ENCODE results near the gene TCEAL1.
"Not testable (repeated sequence)": the region's sequence is repeated elsewhere in the genome, so short reads cannot be mapped to it uniquely, and the experiment has no call there.

The TCEAL1 gene, protein sequence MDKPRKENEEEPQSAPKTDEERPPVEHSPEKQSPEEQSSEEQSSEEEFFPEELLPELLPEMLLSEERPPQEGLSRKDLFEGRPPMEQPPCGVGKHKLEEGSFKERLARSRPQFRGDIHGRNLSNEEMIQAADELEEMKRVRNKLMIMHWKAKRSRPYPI

DNA sequence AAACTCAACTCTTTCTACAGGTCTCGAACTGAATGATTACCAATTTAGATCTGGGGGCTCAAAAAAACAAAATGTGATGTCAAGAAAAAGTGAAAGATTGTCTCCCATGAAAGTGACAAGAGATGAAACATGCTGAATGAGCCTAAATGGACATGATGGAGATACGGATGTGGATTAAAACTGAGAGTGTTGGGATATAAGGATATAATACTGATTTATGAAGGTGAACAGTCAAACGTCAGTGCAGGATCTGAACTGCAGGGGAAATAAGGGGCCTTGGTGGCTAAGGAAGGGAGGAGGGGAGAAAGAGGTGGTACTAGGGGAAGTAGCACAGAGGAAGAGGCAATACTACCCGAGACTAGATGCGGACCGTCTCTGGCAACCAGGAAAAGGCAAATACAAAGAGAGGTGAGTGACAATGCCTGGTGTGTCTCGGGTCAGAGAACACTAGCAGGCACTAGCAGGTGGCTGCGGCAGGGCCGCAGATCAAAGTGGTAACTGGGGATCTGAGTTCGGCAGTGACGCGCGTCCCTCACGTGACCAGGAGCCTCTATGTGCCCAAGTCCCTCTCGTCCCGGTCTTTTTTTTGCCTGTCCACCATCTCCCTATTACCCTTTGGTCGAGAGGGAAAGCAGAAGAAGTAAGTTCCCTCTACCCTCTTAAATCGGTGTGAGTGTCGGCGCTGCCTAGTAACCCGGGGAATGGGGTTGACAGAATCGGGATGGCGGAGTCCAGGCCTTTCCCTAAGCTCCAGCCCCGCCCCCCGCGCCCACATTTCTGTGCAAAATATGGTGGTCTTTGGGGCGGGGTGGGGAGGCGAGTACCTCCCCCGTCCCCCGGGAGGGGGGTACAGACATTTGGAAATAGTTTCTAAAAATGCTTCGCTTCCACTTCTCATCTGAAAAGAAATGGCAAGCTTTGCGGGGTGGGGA is at the start of gene TCEAL1:
TCEAL1 (plus strand) TSS at position 590 of the 932 bp plus-strand sequence. CDS start 942 bp downstream, outside the sequence.
- no peak for DNase-seq (ENCODE audit: low read depth)

GRCh38 chrX:103584596-103584995 is 44.2 kb upstream of the TCEAL1 start:
- DNase-seq (ENCODE audit: low read depth) = no peak

- no peak for DNase-seq (ENCODE audit: low read depth)
Observed at GRCh38 chrX:103585411-103586313, 43.1 kb upstream of the TCEAL1 start, which contains the start of gene TCEAL4. TSS of gene TCEAL4 (plus strand) at chrX:103585515. CDS start at chrX:103586676, 1,161 bp downstream.

DNA sequence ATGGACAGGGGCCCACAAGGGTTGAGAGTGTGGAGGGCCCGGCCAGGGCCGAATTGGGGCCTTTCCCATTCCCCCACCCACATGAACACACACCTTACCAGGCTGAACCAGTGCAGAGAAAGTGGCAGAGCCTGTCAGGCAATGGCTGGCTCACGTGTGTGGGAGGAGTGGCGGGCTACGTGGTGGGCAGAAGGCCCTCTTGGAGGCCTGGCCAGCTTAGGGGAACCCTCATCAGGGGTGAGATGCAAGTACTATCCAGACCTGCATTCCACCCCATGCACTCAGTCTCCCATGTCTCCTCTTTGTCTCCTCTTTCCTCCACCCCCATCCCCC is 42.5 kb upstream of the TCEAL1 start:
- DNase-seq (ENCODE audit: low read depth) = no peak

DNA sequence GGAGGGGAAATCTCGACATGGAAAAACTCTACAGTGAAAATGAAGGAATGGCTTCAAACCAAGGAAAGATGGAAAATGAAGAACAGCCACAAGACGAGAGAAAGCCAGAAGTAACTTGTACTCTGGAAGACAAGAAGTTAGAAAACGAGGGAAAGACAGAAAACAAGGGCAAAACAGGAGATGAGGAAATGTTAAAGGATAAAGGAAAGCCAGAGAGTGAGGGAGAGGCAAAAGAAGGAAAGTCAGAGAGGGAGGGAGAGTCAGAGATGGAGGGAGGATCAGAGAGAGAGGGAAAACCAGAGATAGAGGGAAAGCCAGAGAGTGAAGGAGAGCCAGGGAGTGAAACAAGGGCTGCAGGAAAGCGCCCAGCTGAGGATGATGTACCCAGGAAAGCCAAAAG is 42.1 kb upstream of the TCEAL1 start:
- no peak for DNase-seq (ENCODE audit: low read depth)

GRCh38 chrX:103592295-103592694 is 36.5 kb upstream of the TCEAL1 start:
- not testable (repeated sequence) for DNase-seq (ENCODE audit: low read depth)

DNA sequence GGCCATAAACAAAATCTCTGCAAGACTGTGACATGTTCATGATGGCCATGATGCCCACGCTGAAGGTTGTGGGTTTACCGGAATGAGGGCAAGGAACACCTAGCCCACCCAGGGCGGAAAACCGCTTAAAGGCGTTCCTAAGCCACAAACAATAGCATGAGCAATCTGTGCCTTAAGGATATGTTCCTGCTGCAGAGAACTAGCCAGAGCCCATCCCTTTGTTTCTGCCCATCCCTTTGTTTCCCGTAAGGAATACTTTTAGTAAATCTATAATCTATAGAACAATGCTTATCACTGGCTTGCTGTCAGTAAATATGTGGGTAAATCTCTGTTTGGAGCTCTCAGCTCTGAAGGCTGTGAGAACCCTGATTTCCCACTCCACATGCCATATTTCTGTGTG is 33.6 kb upstream of the TCEAL1 start:
- not testable (repeated sequence) for DNase-seq (ENCODE audit: low read depth)

- no peak for DNase-seq (ENCODE audit: low read depth)
Observed at GRCh38 chrX:103607364-103608305, 21.1 kb upstream of the TCEAL1 start, which contains the start of gene TCEAL3. TSS of gene TCEAL3 (plus strand) at chrX:103607963. CDS start at chrX:103609065, 1,102 bp downstream.

- no peak for DNase-seq (ENCODE audit: low read depth)
Observed at GRCh38 chrX:103608306-103608963, 20.3 kb upstream of the TCEAL1 start.

- DNase-seq (ENCODE audit: low read depth) = no peak
Observed at GRCh38 chrX:103610282-103610681, 18.5 kb upstream of the TCEAL1 start.

DNA sequence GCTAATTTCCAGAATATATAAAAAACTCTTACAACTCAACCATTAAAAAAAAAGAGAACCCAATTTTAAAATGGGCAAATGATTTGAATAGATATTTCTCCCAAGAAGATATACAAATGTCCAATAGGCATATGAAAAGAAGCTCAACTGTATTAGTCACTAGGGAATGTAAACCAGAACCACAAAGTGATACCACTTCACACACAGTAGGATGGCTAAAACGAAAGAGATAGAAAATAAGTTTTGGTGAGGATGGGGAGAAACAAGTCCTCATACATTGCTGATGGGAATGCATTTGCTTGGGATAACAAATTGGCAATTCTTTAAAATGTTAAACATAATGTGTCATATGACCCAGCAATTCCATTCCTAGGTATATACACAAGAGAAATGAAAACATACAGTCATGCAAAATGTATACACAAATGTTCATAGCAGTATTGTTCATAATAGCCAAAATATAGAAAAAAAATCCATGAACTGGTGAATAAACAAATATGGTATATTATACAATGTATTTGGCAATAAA is 15.3 kb upstream of the TCEAL1 start:
- no peak for DNase-seq (ENCODE audit: low read depth)

GRCh38 chrX:103614999-103615398 is 13.8 kb upstream of the TCEAL1 start:
- DNase-seq (ENCODE audit: low read depth) = no peak

DNA sequence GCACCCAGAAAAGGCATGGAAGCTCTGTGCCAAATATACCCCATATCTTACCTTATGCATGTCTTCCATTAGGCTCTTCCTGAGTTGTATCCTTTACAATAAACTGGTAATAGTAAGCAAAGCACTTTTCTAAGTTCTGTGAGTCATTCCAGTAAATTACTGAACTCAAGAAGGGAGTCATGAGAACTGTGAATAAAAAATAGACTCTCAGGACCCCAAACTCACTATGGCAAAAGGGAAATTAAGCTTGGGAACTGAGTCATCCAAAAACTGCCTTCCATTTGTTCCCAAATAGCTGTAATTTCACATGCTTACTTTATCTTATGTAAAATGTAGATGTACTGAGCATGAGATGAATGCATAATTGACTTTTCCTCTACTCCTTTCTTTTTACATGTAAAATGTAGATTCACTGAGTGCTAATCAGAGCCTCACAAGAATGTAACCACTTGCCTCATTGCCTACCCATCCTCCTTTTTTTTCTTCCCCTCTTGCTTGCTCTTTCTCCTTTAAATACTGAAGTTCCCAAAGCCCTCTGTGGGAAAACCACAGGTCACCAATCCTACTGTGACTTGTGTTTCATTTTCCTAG is 12.9 kb upstream of the TCEAL1 start:
- DNase-seq (ENCODE audit: low read depth) = no peak

DNA sequence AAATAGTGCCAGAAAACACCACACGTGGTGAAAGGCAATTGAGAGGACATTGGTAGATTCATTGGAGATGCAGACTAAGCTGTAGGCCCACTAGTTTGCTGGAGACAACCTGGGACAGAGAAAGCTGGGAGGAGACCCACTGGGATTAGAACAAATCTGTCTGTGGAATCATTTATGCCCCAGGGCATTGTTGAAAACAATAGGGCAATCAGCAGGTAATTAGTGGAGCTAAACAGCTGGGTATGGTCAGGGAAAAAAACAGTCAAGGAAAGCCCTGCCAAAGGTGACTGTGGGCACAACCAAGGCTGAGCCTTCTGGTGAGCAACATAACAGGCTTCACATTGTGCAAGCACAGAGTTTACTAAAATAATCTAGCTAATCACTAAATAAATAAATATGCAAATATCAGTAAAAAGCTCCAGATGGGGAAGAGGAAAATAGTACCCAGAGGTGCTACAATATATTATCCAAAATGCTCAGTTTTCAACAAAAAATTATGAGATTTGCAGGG is 12.0 kb upstream of the TCEAL1 start:
- no peak for DNase-seq (ENCODE audit: low read depth)

DNA sequence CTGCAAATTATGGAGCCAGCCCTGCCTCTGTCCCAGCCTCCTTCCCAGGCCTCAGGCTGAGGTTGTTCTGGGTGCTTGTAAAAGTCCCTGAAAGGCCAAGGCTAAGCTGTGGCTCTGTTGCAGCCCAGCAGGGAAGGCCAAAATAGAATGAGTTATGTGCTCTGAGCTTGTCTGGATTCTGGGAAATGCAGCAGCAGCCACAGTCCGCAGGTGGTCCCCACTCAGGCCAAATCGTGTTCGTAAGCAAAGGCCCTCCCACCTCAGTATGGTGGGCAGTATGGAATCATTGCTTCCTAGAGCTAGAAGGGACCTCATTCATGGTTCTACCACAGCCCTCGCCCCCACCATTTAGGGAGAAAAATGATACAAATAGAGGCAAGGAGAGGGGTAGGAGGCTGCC is 4.7 kb upstream of the TCEAL1 start:
- no peak for DNase-seq (ENCODE audit: low read depth)

DNA sequence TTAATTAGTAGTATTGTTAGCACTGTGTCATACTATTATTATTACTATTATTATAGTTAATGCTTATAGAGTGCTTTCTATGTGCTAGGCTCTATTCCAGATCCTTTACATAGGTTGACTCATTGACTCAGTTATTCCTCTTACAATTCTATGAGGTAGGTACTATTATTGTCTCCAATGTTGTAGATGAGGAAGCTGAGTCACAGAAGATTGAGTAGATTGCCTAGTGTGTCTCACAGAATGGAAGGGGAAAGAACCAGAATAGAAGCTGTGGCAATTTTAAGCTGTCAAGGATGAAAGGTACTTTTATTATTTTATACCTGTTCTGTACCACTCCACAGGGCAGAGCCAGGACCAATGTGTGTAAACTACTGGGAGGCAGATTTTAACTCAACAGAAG is 1.9 kb upstream of the TCEAL1 start:
- no peak for DNase-seq (ENCODE audit: low read depth)

DNA sequence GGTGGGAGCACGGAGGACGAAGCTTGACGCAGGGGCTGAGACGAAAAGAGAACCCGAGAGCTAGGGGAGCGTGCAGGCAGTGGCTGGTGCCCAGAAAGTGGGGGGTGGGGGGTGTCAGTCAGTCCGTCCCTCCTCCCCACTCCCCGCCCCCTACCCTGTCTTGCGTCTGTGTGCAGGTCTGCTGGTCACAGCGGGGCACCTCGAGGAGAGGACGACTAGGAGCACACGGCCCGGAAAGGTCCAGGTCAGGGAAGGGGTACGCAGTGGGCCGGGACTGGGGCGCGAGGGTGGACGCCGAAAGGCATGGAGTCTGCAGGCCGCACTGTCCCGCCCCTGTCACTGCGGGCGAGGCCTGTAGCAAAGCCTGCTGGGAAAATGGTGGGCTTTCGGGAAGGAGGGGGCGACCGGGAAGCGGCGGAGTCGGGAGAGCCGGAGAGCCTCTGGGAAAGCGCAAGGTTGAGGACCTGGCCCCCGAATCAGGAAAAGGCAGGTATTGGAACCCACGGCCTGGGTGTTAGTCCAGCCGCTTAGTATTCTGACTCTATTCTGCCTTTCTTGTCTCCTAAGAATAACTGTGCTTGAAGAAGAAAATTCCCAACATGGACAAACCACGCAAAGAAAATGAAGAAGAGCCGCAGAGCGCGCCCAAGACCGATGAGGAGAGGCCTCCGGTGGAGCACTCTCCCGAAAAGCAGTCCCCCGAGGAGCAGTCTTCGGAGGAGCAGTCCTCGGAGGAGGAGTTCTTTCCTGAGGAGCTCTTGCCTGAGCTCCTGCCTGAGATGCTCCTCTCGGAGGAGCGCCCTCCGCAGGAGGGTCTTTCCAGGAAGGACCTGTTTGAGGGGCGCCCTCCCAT is 769 bp downstream of the TCEAL1 start:
- no peak for DNase-seq (ENCODE audit: low read depth)

- no peak for DNase-seq (ENCODE audit: low read depth)
Observed at GRCh38 chrX:103630171-103630511, 1.4 kb downstream of the TCEAL1 start.

DNA sequence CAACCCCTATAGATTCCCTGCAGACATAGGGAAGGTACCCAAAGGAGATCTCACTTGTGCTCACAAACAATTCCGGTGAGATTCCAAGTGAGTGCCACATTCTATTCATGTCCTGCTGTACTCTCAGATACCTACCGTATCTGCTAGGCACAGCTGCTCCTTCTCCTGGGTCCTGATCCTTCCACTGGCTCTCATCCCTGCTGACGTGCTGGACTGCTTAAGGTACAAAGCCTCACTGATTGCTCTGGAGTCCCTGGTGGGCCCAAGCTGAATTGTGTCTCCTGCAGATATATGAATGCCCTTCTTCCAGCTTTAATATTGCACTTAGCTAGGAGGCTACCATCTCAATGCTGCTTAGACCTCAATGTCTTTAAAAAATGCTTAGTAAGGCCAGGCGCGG is 2.4 kb downstream of the TCEAL1 start:
- no peak for DNase-seq (ENCODE audit: low read depth)
